Endothelial cell (in vitro differentiated cells): ENCODE data around the gene PLEKHM1. TPM values are rescaled to one million over a fixed set of nuclear protein-coding genes. Genes with fewer than 3 reads are reported as not detected.
A peak's percentile ranks its signal among the peaks of the same experiment; 100 is the strongest.

Experiments used
- DNase-seq: peaks from one replicate; pipeline ENCODE4 v3.0.0; 2021; ENCODE audit warnings: low spot score
- H3K27ac Mint-ChIP-seq: one replicate; pipeline ENCODE4 v1.8.0; 2021; ENCODE audit warnings: mixed read lengths, inconsistent platforms; ENCODE audit not compliant: unreplicated experiment
- H3K27me3 Mint-ChIP-seq: one replicate; pipeline ENCODE4 v1.8.0; 2021; ENCODE audit warnings: mild to moderate bottlenecking, moderate library complexity, mixed read lengths, inconsistent platforms; ENCODE audit not compliant: unreplicated experiment
- H3K36me3 Mint-ChIP-seq: one replicate; pipeline ENCODE4 v1.8.0; 2021; ENCODE audit warnings: mild to moderate bottlenecking, low read depth, mixed read lengths, inconsistent platforms; ENCODE audit not compliant: unreplicated experiment
- H3K4me1 Mint-ChIP-seq: one replicate; pipeline ENCODE4 v1.8.0; 2021; ENCODE audit warnings: mild to moderate bottlenecking, mixed read lengths, inconsistent platforms; ENCODE audit not compliant: unreplicated experiment
- H3K4me3 Mint-ChIP-seq: one replicate; pipeline ENCODE4 v1.8.0; 2021; ENCODE audit warnings: mild to moderate bottlenecking, mixed read lengths, inconsistent platforms; ENCODE audit not compliant: unreplicated experiment
- H3K9me3 Mint-ChIP-seq: one replicate; pipeline ENCODE4 v1.8.0; 2021; ENCODE audit warnings: mixed read lengths, inconsistent platforms; ENCODE audit not compliant: unreplicated experiment
- CTCF ChIP-seq: fragments of 200-600 bp; sonication (generic); IDR thresholded peaks from one replicate; pipeline ENCODE4 v1.5.0; 2021; ENCODE audit warnings: antibody characterized with exemption; ENCODE audit not compliant: unreplicated experiment
- total RNA-seq: library from RNA; stranded (reverse); fragmentation: NEBNext Ultra II Directional; extraction: Animal tissue kit (Norgen Biotek cat#: 25700); gene quantifications from one replicate; pipeline ENCODE4 v1.2.1, GENCODE V29; 2021; ENCODE audit not compliant: unreplicated experiment

The PLEKHM1 gene
- total RNA-seq, 1 donor from 2014 or later: 46.6 TPM

- Mint-ChIP-seq H3K4me3 (peak overlapping the region; percentile 21), H3K27me3 (peaks cover 21% of the 10 kb centered on the region), H3K4me1 (peaks cover 37% of the 10 kb centered on the region), H3K9me3 (no peaks in the 10 kb centered on the region), H3K36me3 (peaks cover 36% of the 10 kb centered on the region), H3K27ac (no peak overlapping the region)
- DNase-seq: no peak
- TF ChIP-seq CTCF: no peak
These were observed 65.2 kb downstream of the PLEKHM1 start for GRCh38 chr17:45425125-45425983.

- Mint-ChIP-seq H3K36me3 (peaks cover 34% of the 10 kb centered on the region), H3K27ac (no peak overlapping the region), H3K4me3 (no peak overlapping the region), H3K27me3 (peaks cover 17% of the 10 kb centered on the region), H3K4me1 (peaks cover 35% of the 10 kb centered on the region), H3K9me3 (no peaks in the 10 kb centered on the region)
- DNase-seq: no peak
- TF ChIP-seq CTCF: no peak
These were observed 65.8 kb downstream of the PLEKHM1 start for GRCh38 chr17:45424769-45425124.

GRCh38 chr17:45423975-45424335 lies 66.6 kb downstream of the PLEKHM1 start:
- DNase-seq: no peak
- H3K36me3 Mint-ChIP-seq: peaks cover 31% of the 10 kb centered on the region
- no peak for TF ChIP-seq CTCF
- H3K4me1 Mint-ChIP-seq: peaks cover 31% of the 10 kb centered on the region
- no peak overlapping the region for H3K27ac Mint-ChIP-seq
- H3K4me3 Mint-ChIP-seq: peak overlapping the region; percentile 75
- H3K9me3 Mint-ChIP-seq: no peaks in the 10 kb centered on the region
- peaks cover 15% of the 10 kb centered on the region for H3K27me3 Mint-ChIP-seq

- Mint-ChIP-seq H3K4me3 (peak overlapping the region; percentile 70), H3K27ac (peak overlapping the region; percentile 24), H3K36me3 (peaks cover 26% of the 10 kb centered on the region), H3K4me1 (peaks cover 26% of the 10 kb centered on the region), H3K27me3 (peaks cover 9% of the 10 kb centered on the region), H3K9me3 (no peaks in the 10 kb centered on the region)
- TF ChIP-seq CTCF: no peak
- no peak for DNase-seq
These were observed 67.1 kb downstream of the PLEKHM1 start for GRCh38 chr17:45423304-45423974.
